HG03066 (cell line): ENCODE measurements around the gene SUGP2.

Source experiments
- ATAC-seq: cut with Tn5 transposase; IDR thresholded peaks from one replicate; pipeline ENCODE4 v1.9.1; 2021; ENCODE audit warnings: low read depth; ENCODE audit not compliant: unreplicated experiment

SUGP2 gene

GRCh38 chr19:19059837-19060611, 26.7 kb upstream of the SUGP2 start:
- no peak for ATAC-seq

GRCh38 chr19:19059018-19059836, 25.9 kb upstream of the SUGP2 start:
- ATAC-seq = no peak

GRCh38 chr19:19057720-19058119, 24.4 kb upstream of the SUGP2 start:
- no peak for ATAC-seq

- ATAC-seq = no peak
These were observed 24.0 kb upstream of the SUGP2 start for GRCh38 chr19:19057317-19057716.

- ATAC-seq = no peak
These were observed 23.4 kb upstream of the SUGP2 start for GRCh38 chr19:19056636-19057275.

- ATAC-seq = no peak
These were observed 22.4 kb upstream of the SUGP2 start for GRCh38 chr19:19055701-19056100.

GRCh38 chr19:19054939-19055440, 21.7 kb upstream of the SUGP2 start:
- no peak for ATAC-seq

GRCh38 chr19:19054315-19054938, 21.1 kb upstream of the SUGP2 start:
- no peak for ATAC-seq

GRCh38 chr19:19053508-19054314, 20.4 kb upstream of the SUGP2 start:
- ATAC-seq = no peak

- no peak for ATAC-seq
These were observed 19.6 kb upstream of the SUGP2 start for GRCh38 chr19:19052921-19053320.

GRCh38 chr19:19051478-19052213, 18.3 kb upstream of the SUGP2 start:
- ATAC-seq = no peak

GRCh38 chr19:19050731-19051130, 17.4 kb upstream of the SUGP2 start:
- ATAC-seq = no peak

GRCh38 chr19:19050104-19050503, 16.8 kb upstream of the SUGP2 start:
- no peak for ATAC-seq

GRCh38 chr19:19049406-19049805, 16.1 kb upstream of the SUGP2 start:
- ATAC-seq = no peak

- ATAC-seq = no peak
These were observed 10.6 kb upstream of the SUGP2 start for GRCh38 chr19:19043881-19044280.

GRCh38 chr19:19043481-19043880, 10.2 kb upstream of the SUGP2 start:
- no peak for ATAC-seq

GRCh38 chr19:19042732-19043280, 9.5 kb upstream of the SUGP2 start:
- ATAC-seq = no peak

GRCh38 chr19:19040417-19040816, 7.1 kb upstream of the SUGP2 start:
- ATAC-seq = no peak

GRCh38 chr19:19039901-19040300, 6.6 kb upstream of the SUGP2 start:
- ATAC-seq = no peak
